ENCODE results near the gene CDH4.

CDH4 gene

GRCh38 chr20:61903575-61904340 lies 651.7 kb downstream of the CDH4 start (continued):
- TF ChIP-seq ZBTB10 (tag by site-specific recombination; IDR thresholded peaks at IDR 0.05) (no peak), ZBTB7A (tag by site-specific recombination; IDR thresholded peaks at IDR 0.05; ENCODE audit: low read depth) (no peak), ZNF394 (tag by site-specific recombination; IDR thresholded peaks at IDR 0.05; ENCODE audit: borderline replicate concordance) (no peak)

- POLR2A ChIA-PET = no interaction called here
Measured at GRCh38 chr20:61904456-61904855, 652.4 kb downstream of the CDH4 start.

GRCh38 chr20:61905781-61906523 lies 653.9 kb downstream of the CDH4 start:
- ChIA-PET CTCF (interaction anchor here (0.8 kb wide), 1 partner anchor 10 kb away, joined by 4 read pairs; no protein-coding TSS in a partner anchor), POLR2A (no interaction called here)
- H3K36me3 ChIP-seq (ENCODE audit: control insufficient read depth in 2 of 2, insufficient read depth in 1 of 2, low read length in 2 of 2) = no peaks in the 10 kb centered on the region
- TF ChIP-seq ZNF776 (tag by site-specific recombination; IDR thresholded peaks at IDR 0.05; ENCODE audit: borderline replicate concordance) (no peak), ZBTB10 (tag by site-specific recombination; IDR thresholded peaks at IDR 0.05) (no peak)
- no peaks in the 10 kb centered on the region for H3K4me1 ChIP-seq (ENCODE audit: control insufficient read depth, insufficient read depth, low read length)
- H3K4me3 ChIP-seq (ENCODE audit: low read depth, low read length) = no peak overlapping the region
- no peaks in the 10 kb centered on the region for H3K9me3 ChIP-seq (ENCODE audit: control insufficient read depth, insufficient read depth, low read depth, low read length)
- H3K27ac ChIP-seq (ENCODE audit: extremely low read depth, low read depth, low read length) = no peak overlapping the region

More at GRCh38 chr20:61904456-61904855, 652.4 kb downstream of the CDH4 start:
- no peaks in the 10 kb centered on the region for H3K9me3 ChIP-seq (ENCODE audit: control insufficient read depth, insufficient read depth, low read depth, low read length)
- no peaks in the 10 kb centered on the region for H3K4me1 ChIP-seq (ENCODE audit: control insufficient read depth, insufficient read depth, low read length)
- no peak overlapping the region for H3K4me3 ChIP-seq (ENCODE audit: low read depth, low read length)
- H3K36me3 ChIP-seq (ENCODE audit: control insufficient read depth in 2 of 2, insufficient read depth in 1 of 2, low read length in 2 of 2) = no peaks in the 10 kb centered on the region
- no peak overlapping the region for H3K27ac ChIP-seq (ENCODE audit: extremely low read depth, low read depth, low read length)
- TF ChIP-seq ZNF571 (tag by site-specific recombination; IDR thresholded peaks at IDR 0.05) (no peak), ZNF121 (tag by site-specific recombination; IDR thresholded peaks at IDR 0.05) (no peak), ZNF664 (tag by site-specific recombination; IDR thresholded peaks at IDR 0.05) (no peak), ZNF398 (tag by site-specific recombination; IDR thresholded peaks at IDR 0.05) (no peak), IKZF3 (tag by site-specific recombination; IDR thresholded peaks at IDR 0.05) (no peak), SP7 (tag by site-specific recombination; IDR thresholded peaks at IDR 0.05) (no peak), ZBTB10 (tag by site-specific recombination; IDR thresholded peaks at IDR 0.05) (no peak)
- CTCF ChIA-PET = no interaction called here
